ENCODE results near the gene DNAH2. TPM values are rescaled to one million over a fixed set of nuclear protein-coding genes. Genes with fewer than 3 reads are reported as not detected.

The DNAH2 gene
- total and polyA plus RNA-seq, 2 donors (not counting 3 experiments of a cell fraction or from before 2014, with no cell fraction given), result 0.10 to 0.11 TPM

DNA sequence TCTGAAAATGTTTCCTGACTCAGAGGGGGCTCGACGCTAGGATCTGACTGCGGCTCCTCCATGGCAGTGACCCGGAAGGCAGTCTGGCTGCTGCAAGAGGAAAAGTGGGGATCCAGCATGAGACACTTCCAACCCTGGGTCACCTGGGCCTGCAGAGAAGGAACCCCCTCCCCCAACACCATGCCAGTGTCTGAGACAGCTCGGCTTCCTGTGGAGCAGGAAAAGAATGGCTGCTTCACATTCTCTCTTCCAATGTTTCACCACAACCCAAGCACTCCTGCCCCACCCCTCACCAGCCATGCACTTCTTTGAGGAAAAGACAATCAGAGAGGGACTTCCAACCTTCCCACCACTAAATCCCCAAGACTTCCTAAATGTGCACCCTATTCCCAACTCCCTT is 41.0 kb upstream of the DNAH2 start:
- no TSS peak for BruUV-seq (replicated peaks)
- Histone ChIP-seq H3K4me2 (ENCODE audit: insufficient read depth, low read length) (no peak overlapping the region), H4K20me1 (replicated peaks; ENCODE audit: control insufficient read depth, extremely low read depth, insufficient read depth, low read length) (peaks cover 2% of the 10 kb centered on the region), H3K9me3 (replicated peaks; ENCODE audit: control insufficient read depth, insufficient read depth, low read length) (no peaks in the 10 kb centered on the region), H3K36me3 (ENCODE audit: control insufficient read depth in 2 of 2, extremely low read depth in 1 of 2, insufficient read depth in 2 of 2, low read length in 2 of 2) (peaks cover 13 to 20% of the 10 kb centered on the region in 2 experiments), H3K27me3 (ENCODE audit: control insufficient read depth in 2 of 2, insufficient read depth in 2 of 2, low read length in 2 of 2) (no peaks in the 10 kb centered on the region), H3K9me1 (replicated peaks; ENCODE audit: control insufficient read depth, extremely low read depth, insufficient read depth, low read length) (no peaks in the 10 kb centered on the region), H2AFZ (ENCODE audit: low read depth, low read length) (no peak overlapping the region), H3K27ac (ENCODE audit: insufficient read depth, low read depth, low read length) (no peak overlapping the region), H3K4me3 (replicated peaks in 1 of 3; ENCODE audit: insufficient read depth in 1 of 3, low read depth in 1 of 3, low read length in 3 of 3) (no peak overlapping the region), H3K4me1 (ENCODE audit: control insufficient read depth, extremely low read depth, insufficient read depth, low read length) (peaks cover 15% of the 10 kb centered on the region), H3K79me2 (ENCODE audit: control insufficient read depth, insufficient read depth, low read length) (peaks cover 2% of the 10 kb centered on the region), H3K9ac (replicated peaks; ENCODE audit: extremely low read depth, insufficient read depth, low read length) (no peak overlapping the region)
- intact Hi-C loops (cut with micrococcal nuclease), result no loop called here
- TF ChIP-seq FOS (IDR thresholded peaks at IDR 0.05; ENCODE audit: borderline replicate concordance, insufficient read depth, low read length), result no peak
- TF ChIP-seq, protein P1, sequence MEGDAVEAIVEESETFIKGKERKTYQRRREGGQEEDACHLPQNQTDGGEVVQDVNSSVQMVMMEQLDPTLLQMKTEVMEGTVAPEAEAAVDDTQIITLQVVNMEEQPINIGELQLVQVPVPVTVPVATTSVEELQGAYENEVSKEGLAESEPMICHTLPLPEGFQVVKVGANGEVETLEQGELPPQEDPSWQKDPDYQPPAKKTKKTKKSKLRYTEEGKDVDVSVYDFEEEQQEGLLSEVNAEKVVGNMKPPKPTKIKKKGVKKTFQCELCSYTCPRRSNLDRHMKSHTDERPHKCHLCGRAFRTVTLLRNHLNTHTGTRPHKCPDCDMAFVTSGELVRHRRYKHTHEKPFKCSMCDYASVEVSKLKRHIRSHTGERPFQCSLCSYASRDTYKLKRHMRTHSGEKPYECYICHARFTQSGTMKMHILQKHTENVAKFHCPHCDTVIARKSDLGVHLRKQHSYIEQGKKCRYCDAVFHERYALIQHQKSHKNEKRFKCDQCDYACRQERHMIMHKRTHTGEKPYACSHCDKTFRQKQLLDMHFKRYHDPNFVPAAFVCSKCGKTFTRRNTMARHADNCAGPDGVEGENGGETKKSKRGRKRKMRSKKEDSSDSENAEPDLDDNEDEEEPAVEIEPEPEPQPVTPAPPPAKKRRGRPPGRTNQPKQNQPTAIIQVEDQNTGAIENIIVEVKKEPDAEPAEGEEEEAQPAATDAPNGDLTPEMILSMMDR (IDR thresholded peaks at IDR 0.05; ENCODE audit: extremely low read depth in 1 of 2, insufficient read depth in 1 of 2, low read depth in 1 of 2, low read length in 2 of 2), result no peak
- TF ChIP-seq GATA2 (IDR thresholded peaks at IDR 0.05; ENCODE audit: insufficient read depth, insufficient read length, low read depth, low read length), result no peak
- no peak for TF ChIP-seq EZH2 (IDR thresholded peaks at IDR 0.05; ENCODE audit: borderline replicate concordance, low read depth, low read length, severe bottlenecking)
- no peak for TF ChIP-seq POLR2A (IDR thresholded peaks at IDR 0.05; ENCODE audit: low read depth, low read length)
- no peak for TF ChIP-seq JUN (IDR thresholded peaks at IDR 0.05; ENCODE audit: borderline replicate concordance, insufficient read depth, insufficient read length, low read depth)
- no peak for TF ChIP-seq MYC (IDR thresholded peaks at IDR 0.05; ENCODE audit: low read depth, low read length)
- no peak for TF ChIP-seq POLR2AphosphoS5 (IDR thresholded peaks at IDR 0.05; ENCODE audit: insufficient read depth, low read depth, low read length)
- TF ChIP-seq, protein P2, sequence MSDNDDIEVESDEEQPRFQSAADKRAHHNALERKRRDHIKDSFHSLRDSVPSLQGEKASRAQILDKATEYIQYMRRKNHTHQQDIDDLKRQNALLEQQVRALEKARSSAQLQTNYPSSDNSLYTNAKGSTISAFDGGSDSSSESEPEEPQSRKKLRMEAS (IDR thresholded peaks at IDR 0.05; ENCODE audit: insufficient read depth, insufficient read length), result no peak
- FAIRE-seq (no peak), DNase-seq (ENCODE audit: low read depth, low spot score) (no peak)
- CTCF ChIA-PET, result interaction anchor here (0.7 to 2.2 kb wide), 2 partner anchors 9 to 10 kb away, joined by 3 to 7 read pairs; partner anchors contain the start of gene TP53
- POLR2A ChIA-PET, result no interaction called here
- dilution Hi-C loops (cut with MboI; ENCODE audit: extremely low pct_ligation_motif_present, low sequenced_read_pairs), result no loop called here
